ENCODE results near the gene ATAD3C. TPM values are rescaled to one million over a fixed set of nuclear protein-coding genes. Genes with fewer than 3 reads are reported as not detected.

ATAD3C gene
- total and polyA plus RNA-seq, 11 donors, result 0.12 to 3.4 (median 0.53) TPM; not detected in 2

DNA sequence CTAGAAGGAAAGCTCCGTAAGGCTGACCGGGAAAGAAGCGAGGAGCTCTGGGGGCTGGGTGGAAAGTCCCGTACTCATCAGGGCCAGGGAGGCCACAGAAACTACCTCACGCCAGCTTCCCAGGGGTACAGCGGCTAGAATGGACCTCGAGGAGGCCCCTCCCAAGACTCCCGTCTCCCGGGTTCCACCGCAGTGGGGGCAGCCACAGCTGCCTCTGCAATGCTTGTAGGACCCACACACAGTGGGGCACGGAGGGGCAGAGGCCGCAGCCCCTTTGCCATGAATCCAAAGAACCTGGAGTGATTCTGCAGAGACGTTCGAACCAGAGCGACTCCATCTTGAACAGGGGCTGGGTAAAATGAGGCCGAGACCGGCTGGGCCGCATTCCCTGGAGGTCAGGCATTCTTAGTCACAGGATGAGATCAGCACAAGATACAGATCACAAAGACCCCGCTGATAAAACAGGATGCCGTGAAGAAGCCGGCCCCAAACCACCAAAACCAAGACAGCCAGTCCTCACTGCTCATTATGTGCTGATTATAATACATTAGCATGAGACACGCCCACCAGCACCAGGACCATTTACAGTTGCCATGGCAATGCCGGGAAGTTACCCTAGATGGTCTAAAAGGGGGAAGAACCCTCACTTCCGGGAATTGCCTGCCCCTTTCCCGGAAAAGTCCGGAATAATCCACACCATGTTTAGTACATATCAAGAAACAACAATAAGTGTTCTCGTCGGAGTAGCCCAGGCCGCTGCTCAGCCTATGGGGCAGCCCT lies 26.8 kb upstream of the ATAD3C start:
- ATAC-seq (no peak), DNase-seq (peak in 2 of 5 donors; percentile 23 to 31)
- peaks cover 0 to 19% (median 0%) of the 10 kb centered on the region in 9 donors for H3K27me3 ChIP-seq
- TF ChIP-seq, protein P1, sequence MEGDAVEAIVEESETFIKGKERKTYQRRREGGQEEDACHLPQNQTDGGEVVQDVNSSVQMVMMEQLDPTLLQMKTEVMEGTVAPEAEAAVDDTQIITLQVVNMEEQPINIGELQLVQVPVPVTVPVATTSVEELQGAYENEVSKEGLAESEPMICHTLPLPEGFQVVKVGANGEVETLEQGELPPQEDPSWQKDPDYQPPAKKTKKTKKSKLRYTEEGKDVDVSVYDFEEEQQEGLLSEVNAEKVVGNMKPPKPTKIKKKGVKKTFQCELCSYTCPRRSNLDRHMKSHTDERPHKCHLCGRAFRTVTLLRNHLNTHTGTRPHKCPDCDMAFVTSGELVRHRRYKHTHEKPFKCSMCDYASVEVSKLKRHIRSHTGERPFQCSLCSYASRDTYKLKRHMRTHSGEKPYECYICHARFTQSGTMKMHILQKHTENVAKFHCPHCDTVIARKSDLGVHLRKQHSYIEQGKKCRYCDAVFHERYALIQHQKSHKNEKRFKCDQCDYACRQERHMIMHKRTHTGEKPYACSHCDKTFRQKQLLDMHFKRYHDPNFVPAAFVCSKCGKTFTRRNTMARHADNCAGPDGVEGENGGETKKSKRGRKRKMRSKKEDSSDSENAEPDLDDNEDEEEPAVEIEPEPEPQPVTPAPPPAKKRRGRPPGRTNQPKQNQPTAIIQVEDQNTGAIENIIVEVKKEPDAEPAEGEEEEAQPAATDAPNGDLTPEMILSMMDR (IDR thresholded peaks at IDR 0.05), result no peak
- TF ChIP-seq POLR2A (IDR thresholded peaks at IDR 0.05), result no peak
- no peak overlapping the region for H3K27ac ChIP-seq
- H3K4me3 ChIP-seq, result no peak overlapping the region
- intact Hi-C loops (cut with DNase I), result no loop called here
- H3K9me3 ChIP-seq, result no peaks in the 10 kb centered on the region
- WGBS, 4 donors, result 52 to 64% (median 55%) methylated on average over 23 to 29 of the region's 29 CpGs
- peaks cover 0 to 29% (median 2%) of the 10 kb centered on the region in 12 donors for H3K4me1 ChIP-seq
- H3K36me3 ChIP-seq, result no peaks in the 10 kb centered on the region

DNA sequence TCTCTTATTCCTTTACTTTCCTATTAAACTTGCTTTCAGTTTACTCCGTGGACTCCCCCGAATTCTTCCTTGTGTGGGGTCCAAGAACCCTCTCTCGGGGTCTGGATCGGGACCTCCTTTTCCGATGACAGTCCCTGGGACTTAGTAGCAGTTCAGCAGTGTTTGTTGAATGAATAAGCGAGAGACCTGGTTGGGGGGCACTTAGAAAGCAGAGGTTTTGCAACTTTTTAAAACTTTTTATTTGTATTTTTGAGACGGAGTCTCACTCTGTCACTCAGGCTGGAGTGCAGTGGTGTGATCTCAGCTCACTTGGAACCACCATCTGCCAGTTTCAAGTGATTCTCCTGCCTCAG lies 26.3 kb upstream of the ATAD3C start:
- WGBS, 4 donors, result 75 to 89% (median 81%) methylated on average over 7 of the region's 7 CpGs
- TF ChIP-seq, protein P1 (IDR thresholded peaks at IDR 0.05), result no peak
- no peak for TF ChIP-seq POLR2A (IDR thresholded peaks at IDR 0.05)
- peaks cover 0 to 21% (median 0%) of the 10 kb centered on the region in 9 donors for H3K27me3 ChIP-seq
- H3K4me3 ChIP-seq, result no peak overlapping the region
- ATAC-seq (no peak), DNase-seq (peak in 1 of 5 donors; percentile 4)
- no peaks in the 10 kb centered on the region for H3K36me3 ChIP-seq
- peaks cover 0 to 32% (median 2%) of the 10 kb centered on the region in 12 donors for H3K4me1 ChIP-seq
- H3K27ac ChIP-seq, result no peak overlapping the region
- no peaks in the 10 kb centered on the region for H3K9me3 ChIP-seq
- intact Hi-C loops (cut with DNase I), result no loop called here

DNA sequence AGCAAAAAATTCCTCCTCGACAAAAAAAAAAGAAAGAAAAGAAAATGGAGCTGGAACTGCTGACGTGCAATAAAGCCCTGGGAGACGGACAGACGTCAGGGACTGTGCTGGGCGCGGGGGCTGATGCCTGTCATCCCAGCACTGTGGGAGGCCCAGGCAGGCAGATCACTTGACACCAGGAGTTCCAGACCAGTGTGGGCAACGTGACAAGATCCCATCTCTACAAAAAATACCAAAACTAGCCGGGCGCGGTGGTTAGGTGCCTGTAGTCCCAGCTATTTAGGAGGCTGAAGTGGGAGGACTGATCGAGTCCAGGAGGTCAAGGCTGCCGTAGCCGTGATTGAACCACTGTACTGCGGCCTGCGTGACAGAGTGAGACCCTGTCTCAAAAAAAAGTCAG lies 24.8 kb upstream of the ATAD3C start:
- H3K4me1 ChIP-seq, result peaks cover 0 to 36% (median 11%) of the 10 kb centered on the region in 12 donors
- H3K27me3 ChIP-seq, result peaks cover 0 to 24% (median 0%) of the 10 kb centered on the region in 9 donors
- intact Hi-C loops (cut with DNase I), result no loop called here
- peak in 2 of 5 donors; percentile 14 to 17 for DNase-seq
- no peaks in the 10 kb centered on the region for H3K9me3 ChIP-seq
- no peak overlapping the region for H3K27ac ChIP-seq
- TF ChIP-seq, protein P1 (IDR thresholded peaks at IDR 0.05), result no peak
- TF ChIP-seq POLR2A (IDR thresholded peaks at IDR 0.05), result no peak
- ATAC-seq, result no peak
- H3K4me3 ChIP-seq, result no peak overlapping the region
- WGBS, 4 donors, result 77 to 91% (median 85%) methylated on average over 15 of the region's 15 CpGs
- H3K36me3 ChIP-seq, result no peaks in the 10 kb centered on the region

DNA sequence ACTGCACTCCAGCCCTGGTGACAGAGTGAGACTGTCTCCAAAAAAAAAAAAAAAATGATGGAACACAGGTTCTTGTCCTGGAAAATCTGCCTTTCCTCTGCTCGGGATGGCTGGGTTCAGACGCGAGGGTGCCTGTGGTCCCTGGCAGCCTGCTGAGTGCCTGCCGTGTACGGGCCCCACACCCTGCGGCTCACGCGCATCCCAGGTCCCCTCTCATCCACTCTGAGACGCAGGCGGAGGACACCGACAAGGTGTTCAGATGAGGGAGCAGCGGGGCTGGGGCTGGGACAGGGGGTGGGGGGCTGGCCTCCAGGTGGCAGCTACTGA lies 24.1 kb upstream of the ATAD3C start:
- H3K27ac ChIP-seq, result peak overlapping the region in 1 of 12 donors; percentile 26
- H3K4me1 ChIP-seq, result peaks cover 0 to 38% (median 17%) of the 10 kb centered on the region in 12 donors
- TF ChIP-seq POLR2A (IDR thresholded peaks at IDR 0.05), result no peak
- TF ChIP-seq, protein P1 (IDR thresholded peaks at IDR 0.05), result no peak
- intact Hi-C loops (cut with DNase I), result no loop called here
- H3K9me3 ChIP-seq, result no peaks in the 10 kb centered on the region
- peaks cover 0 to 24% (median 0%) of the 10 kb centered on the region in 9 donors for H3K27me3 ChIP-seq
- H3K4me3 ChIP-seq, result no peak overlapping the region
- DNase-seq, result peak in 2 of 5 donors; percentile 17 to 52
- WGBS, 4 donors, result 68 to 83% (median 78%) methylated on average over 10 to 12 of the region's 12 CpGs
- no peaks in the 10 kb centered on the region for H3K36me3 ChIP-seq
- no peak for ATAC-seq

Data from heart left ventricle (tissue), 16 donors.